GM18907 (cell line): ENCODE measurements around the gene SOX10.

Experiments used
- ATAC-seq: cut with Tn5 transposase; IDR thresholded peaks from one replicate; pipeline ENCODE4 v1.9.1; 2021; ENCODE audit warnings: mild to moderate bottlenecking, moderate library complexity; ENCODE audit not compliant: unreplicated experiment

Gene SOX10

GRCh38 chr22:37983860-37984791 is at the start of gene SOX10:
Gene SOX10, minus strand, starts transcription at chr22:37984555. Its CDS starts 771 bp downstream, at chr22:37983784.
- ATAC-seq, result no peak

- ATAC-seq, result no peak
Measured at GRCh38 chr22:38033522-38034277, 49.3 kb upstream of the SOX10 start.

- ATAC-seq, result no peak
Measured at GRCh38 chr22:38032681-38033521, 48.5 kb upstream of the SOX10 start.

- no peak for ATAC-seq
Measured at GRCh38 chr22:38031491-38031890, 47.1 kb upstream of the SOX10 start.

- ATAC-seq, result no peak
Measured at GRCh38 chr22:38030311-38031133, 46.2 kb upstream of the SOX10 start.

- no peak for ATAC-seq
Measured at GRCh38 chr22:38029901-38030300, 45.5 kb upstream of the SOX10 start.

- no peak for ATAC-seq
Measured at GRCh38 chr22:38029370-38029769, 45.0 kb upstream of the SOX10 start.

- ATAC-seq, result no peak
Measured at GRCh38 chr22:38028344-38029130, 44.2 kb upstream of the SOX10 start.

- no peak for ATAC-seq
Measured at GRCh38 chr22:38027487-38027886, 43.1 kb upstream of the SOX10 start.

GRCh38 chr22:38026130-38027111 is 42.1 kb upstream of the SOX10 start:
- no peak for ATAC-seq

GRCh38 chr22:38025514-38025913 is 41.2 kb upstream of the SOX10 start:
- ATAC-seq, result no peak

- ATAC-seq, result no peak
Measured at GRCh38 chr22:38023045-38023444, 38.7 kb upstream of the SOX10 start.

GRCh38 chr22:38021206-38021605 is 36.9 kb upstream of the SOX10 start:
- ATAC-seq, result no peak

GRCh38 chr22:38018938-38019827 is 34.8 kb upstream of the SOX10 start:
- no peak for ATAC-seq

GRCh38 chr22:38017939-38018885 is 33.9 kb upstream of the SOX10 start:
- ATAC-seq, result no peak

GRCh38 chr22:38017272-38017920 is 33.0 kb upstream of the SOX10 start:
- ATAC-seq, result no peak
